Stimulated activated CD8-positive, alpha-beta memory T cell treated with anti-CD3 and anti-CD28 coated beads, Interleukin-7, amount 100 ng/mL, for 1 hour (primary cell): ENCODE results near the gene CBFB.
"Not testable (repeated sequence)": the region's sequence is repeated elsewhere in the genome, so short reads cannot be mapped to it uniquely, and the experiment has no call there.

Experiments used
- DNase-seq, 2 donors: peaks; one replicate each; pipeline ENCODE4 v3.0.0-alpha.2; 2020; ENCODE audit warnings: low read depth in 2 of 2

CBFB gene

GRCh38 chr16:67041520-67041919 is 12.6 kb downstream of the CBFB start:
- not testable (repeated sequence) for DNase-seq

- no peak for DNase-seq
These were observed 14.5 kb downstream of the CBFB start for GRCh38 chr16:67043420-67043819.

GRCh38 chr16:67050796-67051195 is 21.8 kb downstream of the CBFB start:
- DNase-seq = no peak

- DNase-seq = no peak
These were observed 23.4 kb downstream of the CBFB start for GRCh38 chr16:67052399-67052798.

- no peak for DNase-seq
These were observed 24.9 kb downstream of the CBFB start for GRCh38 chr16:67053767-67054334.

- DNase-seq = no peak
These were observed 26.0 kb downstream of the CBFB start for GRCh38 chr16:67054901-67055300.

GRCh38 chr16:67055712-67056487 is 27.0 kb downstream of the CBFB start:
- no peak for DNase-seq

- DNase-seq = no peak
These were observed 34.1 kb downstream of the CBFB start for GRCh38 chr16:67063008-67063407.

GRCh38 chr16:67068212-67068753 is 39.3 kb downstream of the CBFB start:
- no peak for DNase-seq

GRCh38 chr16:67071476-67072048 is 42.6 kb downstream of the CBFB start:
- DNase-seq = no peak

- DNase-seq = no peak
These were observed 46.4 kb downstream of the CBFB start for GRCh38 chr16:67075331-67075730.

- no peak for DNase-seq
These were observed 48.9 kb downstream of the CBFB start for GRCh38 chr16:67077871-67078270.

- DNase-seq = no peak
These were observed 53.2 kb downstream of the CBFB start for GRCh38 chr16:67082100-67082499.

- DNase-seq = no peak
These were observed 53.9 kb downstream of the CBFB start for GRCh38 chr16:67082891-67083290.

- DNase-seq = no peak
These were observed 55.5 kb downstream of the CBFB start for GRCh38 chr16:67084345-67085028.

- DNase-seq = no peak
These were observed 57.9 kb downstream of the CBFB start for GRCh38 chr16:67086822-67087221.

- no peak for DNase-seq
These were observed 58.3 kb downstream of the CBFB start for GRCh38 chr16:67087291-67087690.

GRCh38 chr16:67087803-67088202 is 58.9 kb downstream of the CBFB start:
- DNase-seq = no peak

- DNase-seq = no peak
These were observed 59.6 kb downstream of the CBFB start for GRCh38 chr16:67088551-67088950.

- no peak for DNase-seq
These were observed 60.2 kb downstream of the CBFB start for GRCh38 chr16:67089101-67089500.

GRCh38 chr16:67091906-67092566 is 63.1 kb downstream of the CBFB start:
- DNase-seq = no peak
